ENCODE results near the gene ITGA11. TPM values are rescaled to one million over a fixed set of nuclear protein-coding genes. Genes with fewer than 3 reads are reported as not detected.

Gene ITGA11
- total and polyA plus RNA-seq, 2 experiments from 2014 or later = 0.03 to 0.40 TPM

DNA sequence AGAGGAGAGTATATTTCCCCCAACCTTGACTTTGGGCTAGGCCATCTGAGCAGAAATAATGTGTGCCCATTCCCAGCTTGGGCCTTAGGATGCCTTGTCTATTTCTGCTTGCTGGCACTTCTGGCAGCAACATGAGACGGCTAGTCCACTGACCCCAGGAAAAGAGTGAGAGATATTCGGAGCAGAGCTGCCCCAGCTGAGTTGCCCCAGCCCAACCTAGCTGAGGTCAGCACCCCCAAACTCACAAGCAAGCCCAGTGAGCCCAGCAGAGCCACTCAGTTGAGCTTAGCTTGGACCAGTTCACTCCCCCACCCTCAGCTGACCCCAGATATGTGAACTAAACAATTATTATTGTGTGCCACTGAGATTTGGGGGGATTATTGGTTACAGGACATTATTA is 20.2 kb downstream of the ITGA11 start:
- no peaks in the 10 kb centered on the region for H3K27me3 ChIP-seq (ENCODE audit: insufficient read depth)
- H3K36me3 ChIP-seq (ENCODE audit: insufficient read depth) = no peaks in the 10 kb centered on the region
- H4K20me1 ChIP-seq (replicated peaks; ENCODE audit: insufficient read depth) = no peaks in the 10 kb centered on the region
- DNase-seq (ENCODE audit: low spot score) = no peak
- H3K4me1 Mint-ChIP-seq = no peaks in the 10 kb centered on the region
- 0 out of 2 replicates have a peak, but pooled peaks cover 4% of the 10 kb centered on the region for H3K9me2 ChIP-seq (ENCODE audit: insufficient read depth)
- no peak overlapping the region for H3K4me3 ChIP-seq
- no peak overlapping the region for H3K4me2 ChIP-seq
- no peaks in the 10 kb centered on the region for H3F3A ChIP-seq (replicated peaks; ENCODE audit: low read depth)
- peaks cover 8% of the 10 kb centered on the region for H3K27me3 Mint-ChIP-seq (ENCODE audit: insufficient read depth, low read depth, poor library complexity)
- H3K27ac ChIP-seq (ENCODE audit: low read depth) = no peak overlapping the region
- no peaks in the 10 kb centered on the region for H3K9me3 Mint-ChIP-seq
- no peak for ATAC-seq
- H2AFZ ChIP-seq = no peak overlapping the region
- TF ChIP-seq, protein P1, sequence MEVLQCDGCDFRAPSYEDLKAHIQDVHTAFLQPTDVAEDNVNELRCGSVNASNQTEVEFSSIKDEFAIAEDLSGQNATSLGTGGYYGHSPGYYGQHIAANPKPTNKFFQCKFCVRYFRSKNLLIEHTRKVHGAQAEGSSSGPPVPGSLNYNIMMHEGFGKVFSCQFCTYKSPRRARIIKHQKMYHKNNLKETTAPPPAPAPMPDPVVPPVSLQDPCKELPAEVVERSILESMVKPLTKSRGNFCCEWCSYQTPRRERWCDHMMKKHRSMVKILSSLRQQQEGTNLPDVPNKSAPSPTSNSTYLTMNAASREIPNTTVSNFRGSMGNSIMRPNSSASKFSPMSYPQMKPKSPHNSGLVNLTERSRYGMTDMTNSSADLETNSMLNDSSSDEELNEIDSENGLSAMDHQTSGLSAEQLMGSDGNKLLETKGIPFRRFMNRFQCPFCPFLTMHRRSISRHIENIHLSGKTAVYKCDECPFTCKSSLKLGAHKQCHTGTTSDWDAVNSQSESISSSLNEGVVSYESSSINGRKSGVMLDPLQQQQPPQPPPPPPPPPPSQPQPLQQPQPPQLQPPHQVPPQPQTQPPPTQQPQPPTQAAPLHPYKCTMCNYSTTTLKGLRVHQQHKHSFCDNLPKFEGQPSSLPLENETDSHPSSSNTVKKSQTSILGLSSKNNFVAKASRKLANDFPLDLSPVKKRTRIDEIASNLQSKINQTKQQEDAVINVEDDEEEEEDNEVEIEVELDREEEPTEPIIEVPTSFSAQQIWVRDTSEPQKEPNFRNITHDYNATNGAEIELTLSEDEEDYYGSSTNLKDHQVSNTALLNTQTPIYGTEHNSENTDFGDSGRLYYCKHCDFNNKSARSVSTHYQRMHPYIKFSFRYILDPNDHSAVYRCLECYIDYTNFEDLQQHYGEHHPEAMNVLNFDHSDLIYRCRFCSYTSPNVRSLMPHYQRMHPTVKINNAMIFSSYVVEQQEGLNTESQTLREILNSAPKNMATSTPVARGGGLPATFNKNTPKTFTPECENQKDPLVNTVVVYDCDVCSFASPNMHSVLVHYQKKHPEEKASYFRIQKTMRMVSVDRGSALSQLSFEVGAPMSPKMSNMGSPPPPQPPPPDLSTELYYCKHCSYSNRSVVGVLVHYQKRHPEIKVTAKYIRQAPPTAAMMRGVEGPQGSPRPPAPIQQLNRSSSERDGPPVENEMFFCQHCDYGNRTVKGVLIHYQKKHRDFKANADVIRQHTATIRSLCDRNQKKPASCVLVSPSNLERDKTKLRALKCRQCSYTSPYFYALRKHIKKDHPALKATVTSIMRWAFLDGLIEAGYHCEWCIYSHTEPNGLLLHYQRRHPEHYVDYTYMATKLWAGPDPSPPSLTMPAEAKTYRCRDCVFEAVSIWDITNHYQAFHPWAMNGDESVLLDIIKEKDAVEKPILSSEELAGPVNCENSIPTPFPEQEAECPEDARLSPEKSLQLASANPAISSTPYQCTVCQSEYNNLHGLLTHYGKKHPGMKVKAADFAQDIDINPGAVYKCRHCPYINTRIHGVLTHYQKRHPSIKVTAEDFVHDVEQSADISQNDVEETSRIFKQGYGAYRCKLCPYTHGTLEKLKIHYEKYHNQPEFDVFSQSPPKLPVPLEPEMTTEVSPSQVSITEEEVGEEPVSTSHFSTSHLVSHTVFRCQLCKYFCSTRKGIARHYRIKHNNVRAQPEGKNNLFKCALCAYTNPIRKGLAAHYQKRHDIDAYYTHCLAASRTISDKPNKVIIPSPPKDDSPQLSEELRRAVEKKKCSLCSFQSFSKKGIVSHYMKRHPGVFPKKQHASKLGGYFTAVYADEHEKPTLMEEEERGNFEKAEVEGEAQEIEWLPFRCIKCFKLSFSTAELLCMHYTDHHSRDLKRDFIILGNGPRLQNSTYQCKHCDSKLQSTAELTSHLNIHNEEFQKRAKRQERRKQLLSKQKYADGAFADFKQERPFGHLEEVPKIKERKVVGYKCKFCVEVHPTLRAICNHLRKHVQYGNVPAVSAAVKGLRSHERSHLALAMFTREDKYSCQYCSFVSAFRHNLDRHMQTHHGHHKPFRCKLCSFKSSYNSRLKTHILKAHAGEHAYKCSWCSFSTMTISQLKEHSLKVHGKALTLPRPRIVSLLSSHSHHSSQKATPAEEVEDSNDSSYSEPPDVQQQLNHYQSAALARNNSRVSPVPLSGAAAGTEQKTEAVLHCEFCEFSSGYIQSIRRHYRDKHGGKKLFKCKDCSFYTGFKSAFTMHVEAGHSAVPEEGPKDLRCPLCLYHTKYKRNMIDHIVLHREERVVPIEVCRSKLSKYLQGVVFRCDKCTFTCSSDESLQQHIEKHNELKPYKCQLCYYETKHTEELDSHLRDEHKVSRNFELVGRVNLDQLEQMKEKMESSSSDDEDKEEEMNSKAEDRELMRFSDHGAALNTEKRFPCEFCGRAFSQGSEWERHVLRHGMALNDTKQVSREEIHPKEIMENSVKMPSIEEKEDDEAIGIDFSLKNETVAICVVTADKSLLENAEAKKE (CRISPR knock-in tag; IDR thresholded peaks at IDR 0.05) = no peak
- no peak for TF ChIP-seq JUNB (IDR thresholded peaks at IDR 0.05; ENCODE audit: unreplicated experiment)
- no peak for TF ChIP-seq EZH2 (IDR thresholded peaks at IDR 0.05; ENCODE audit: low read depth, unreplicated experiment)
- TF ChIP-seq CREB1 (CRISPR knock-in tag; IDR thresholded peaks at IDR 0.05; ENCODE audit: low read depth) = no peak
- TF ChIP-seq EZH2phosphoT487 (IDR thresholded peaks at IDR 0.05; ENCODE audit: unreplicated experiment) = no peak
- TF ChIP-seq, protein P2, sequence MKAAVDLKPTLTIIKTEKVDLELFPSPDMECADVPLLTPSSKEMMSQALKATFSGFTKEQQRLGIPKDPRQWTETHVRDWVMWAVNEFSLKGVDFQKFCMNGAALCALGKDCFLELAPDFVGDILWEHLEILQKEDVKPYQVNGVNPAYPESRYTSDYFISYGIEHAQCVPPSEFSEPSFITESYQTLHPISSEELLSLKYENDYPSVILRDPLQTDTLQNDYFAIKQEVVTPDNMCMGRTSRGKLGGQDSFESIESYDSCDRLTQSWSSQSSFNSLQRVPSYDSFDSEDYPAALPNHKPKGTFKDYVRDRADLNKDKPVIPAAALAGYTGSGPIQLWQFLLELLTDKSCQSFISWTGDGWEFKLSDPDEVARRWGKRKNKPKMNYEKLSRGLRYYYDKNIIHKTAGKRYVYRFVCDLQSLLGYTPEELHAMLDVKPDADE (IDR thresholded peaks at IDR 0.05) = no peak
- TF ChIP-seq STAT1 (IDR thresholded peaks at IDR 0.05; ENCODE audit: unreplicated experiment) = no peak
- no peak for TF ChIP-seq ZNF331 (CRISPR knock-in tag; IDR thresholded peaks at IDR 0.05; ENCODE audit: low read depth)
- TF ChIP-seq, protein P3, sequence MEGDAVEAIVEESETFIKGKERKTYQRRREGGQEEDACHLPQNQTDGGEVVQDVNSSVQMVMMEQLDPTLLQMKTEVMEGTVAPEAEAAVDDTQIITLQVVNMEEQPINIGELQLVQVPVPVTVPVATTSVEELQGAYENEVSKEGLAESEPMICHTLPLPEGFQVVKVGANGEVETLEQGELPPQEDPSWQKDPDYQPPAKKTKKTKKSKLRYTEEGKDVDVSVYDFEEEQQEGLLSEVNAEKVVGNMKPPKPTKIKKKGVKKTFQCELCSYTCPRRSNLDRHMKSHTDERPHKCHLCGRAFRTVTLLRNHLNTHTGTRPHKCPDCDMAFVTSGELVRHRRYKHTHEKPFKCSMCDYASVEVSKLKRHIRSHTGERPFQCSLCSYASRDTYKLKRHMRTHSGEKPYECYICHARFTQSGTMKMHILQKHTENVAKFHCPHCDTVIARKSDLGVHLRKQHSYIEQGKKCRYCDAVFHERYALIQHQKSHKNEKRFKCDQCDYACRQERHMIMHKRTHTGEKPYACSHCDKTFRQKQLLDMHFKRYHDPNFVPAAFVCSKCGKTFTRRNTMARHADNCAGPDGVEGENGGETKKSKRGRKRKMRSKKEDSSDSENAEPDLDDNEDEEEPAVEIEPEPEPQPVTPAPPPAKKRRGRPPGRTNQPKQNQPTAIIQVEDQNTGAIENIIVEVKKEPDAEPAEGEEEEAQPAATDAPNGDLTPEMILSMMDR (conservative IDR thresholded peaks at IDR 0.05; ENCODE audit: low read depth in 2 of 2) = no peak
- TF ChIP-seq ZNF114 (CRISPR knock-in tag; IDR thresholded peaks at IDR 0.05) = no peak
- TF ChIP-seq POLR2AphosphoS5 (IDR thresholded peaks at IDR 0.05; ENCODE audit: low read depth) = no peak
- no peak for TF ChIP-seq NANOG (IDR thresholded peaks at IDR 0.05; ENCODE audit: borderline replicate concordance)
- TF ChIP-seq, protein P4, sequence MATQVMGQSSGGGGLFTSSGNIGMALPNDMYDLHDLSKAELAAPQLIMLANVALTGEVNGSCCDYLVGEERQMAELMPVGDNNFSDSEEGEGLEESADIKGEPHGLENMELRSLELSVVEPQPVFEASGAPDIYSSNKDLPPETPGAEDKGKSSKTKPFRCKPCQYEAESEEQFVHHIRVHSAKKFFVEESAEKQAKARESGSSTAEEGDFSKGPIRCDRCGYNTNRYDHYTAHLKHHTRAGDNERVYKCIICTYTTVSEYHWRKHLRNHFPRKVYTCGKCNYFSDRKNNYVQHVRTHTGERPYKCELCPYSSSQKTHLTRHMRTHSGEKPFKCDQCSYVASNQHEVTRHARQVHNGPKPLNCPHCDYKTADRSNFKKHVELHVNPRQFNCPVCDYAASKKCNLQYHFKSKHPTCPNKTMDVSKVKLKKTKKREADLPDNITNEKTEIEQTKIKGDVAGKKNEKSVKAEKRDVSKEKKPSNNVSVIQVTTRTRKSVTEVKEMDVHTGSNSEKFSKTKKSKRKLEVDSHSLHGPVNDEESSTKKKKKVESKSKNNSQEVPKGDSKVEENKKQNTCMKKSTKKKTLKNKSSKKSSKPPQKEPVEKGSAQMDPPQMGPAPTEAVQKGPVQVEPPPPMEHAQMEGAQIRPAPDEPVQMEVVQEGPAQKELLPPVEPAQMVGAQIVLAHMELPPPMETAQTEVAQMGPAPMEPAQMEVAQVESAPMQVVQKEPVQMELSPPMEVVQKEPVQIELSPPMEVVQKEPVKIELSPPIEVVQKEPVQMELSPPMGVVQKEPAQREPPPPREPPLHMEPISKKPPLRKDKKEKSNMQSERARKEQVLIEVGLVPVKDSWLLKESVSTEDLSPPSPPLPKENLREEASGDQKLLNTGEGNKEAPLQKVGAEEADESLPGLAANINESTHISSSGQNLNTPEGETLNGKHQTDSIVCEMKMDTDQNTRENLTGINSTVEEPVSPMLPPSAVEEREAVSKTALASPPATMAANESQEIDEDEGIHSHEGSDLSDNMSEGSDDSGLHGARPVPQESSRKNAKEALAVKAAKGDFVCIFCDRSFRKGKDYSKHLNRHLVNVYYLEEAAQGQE (IDR thresholded peaks at IDR 0.05; ENCODE audit: unreplicated experiment) = no peak
- H3K4me1 ChIP-seq (ENCODE audit: insufficient read depth) = no peaks in the 10 kb centered on the region
- H3K27ac Mint-ChIP-seq = no peak overlapping the region
- H3K36me3 Mint-ChIP-seq (ENCODE audit: low read depth) = no peaks in the 10 kb centered on the region
- no peaks in the 10 kb centered on the region for H3K79me2 ChIP-seq (replicated peaks; ENCODE audit: insufficient read depth)
- no peak overlapping the region for H3K4me3 Mint-ChIP-seq

Data from GM23338 (cell line).